Hematopoietic multipotent progenitor cell treated with erythropoietin and hydrocortisone succinate and interleukin-3 and kit ligand, for 17 days (in vitro differentiated cells): ENCODE data around the gene AP1B1.
"Not testable (repeated sequence)": the region's sequence is repeated elsewhere in the genome, so short reads cannot be mapped to it uniquely, and the experiment has no call there.

Experiments used
- DNase-seq: peaks from one replicate; pipeline ENCODE4 v3.0.0-alpha.2; 2015; ENCODE audit warnings: low spot score

The AP1B1 gene

DNA sequence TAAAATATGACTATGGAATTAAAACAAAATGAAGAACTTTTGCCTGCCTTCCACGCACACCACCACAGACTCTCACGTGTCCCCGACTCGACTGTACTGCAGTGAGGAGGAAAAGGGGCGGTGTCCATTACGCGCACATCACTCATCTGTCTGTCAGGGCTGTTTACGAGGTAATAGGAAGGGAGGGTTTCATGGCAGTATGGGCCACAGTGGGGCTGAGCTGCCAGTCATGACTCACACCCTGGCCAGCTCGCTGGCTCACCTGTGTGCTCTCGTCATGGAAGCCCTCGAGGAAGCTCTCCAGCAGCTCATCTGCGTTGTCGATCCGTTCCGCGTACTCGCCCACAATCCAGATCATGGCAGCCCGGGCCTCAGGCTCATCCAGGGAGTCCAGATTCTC, 39.4 kb downstream of the AP1B1 start:
- DNase-seq, result no peak

DNA sequence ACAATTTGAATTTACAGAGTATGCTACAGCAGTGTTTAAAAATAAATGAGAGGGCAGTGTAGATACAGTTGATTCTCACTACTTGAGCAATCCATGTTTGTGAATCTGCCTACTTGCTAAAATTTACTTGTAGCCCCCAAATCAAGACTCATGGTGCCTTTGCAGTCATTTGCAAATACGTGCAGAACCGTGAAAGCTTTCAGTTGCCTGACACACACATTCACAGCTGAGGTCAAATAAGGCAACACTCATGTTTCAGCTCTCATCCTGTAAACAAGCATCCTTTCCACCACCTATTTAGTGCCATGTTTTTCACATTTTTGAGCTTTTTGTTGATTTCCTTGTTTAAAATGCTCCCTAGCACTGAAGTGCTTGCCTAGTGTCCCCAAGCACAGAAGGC, 40.3 kb downstream of the AP1B1 start:
- no peak for DNase-seq

DNA sequence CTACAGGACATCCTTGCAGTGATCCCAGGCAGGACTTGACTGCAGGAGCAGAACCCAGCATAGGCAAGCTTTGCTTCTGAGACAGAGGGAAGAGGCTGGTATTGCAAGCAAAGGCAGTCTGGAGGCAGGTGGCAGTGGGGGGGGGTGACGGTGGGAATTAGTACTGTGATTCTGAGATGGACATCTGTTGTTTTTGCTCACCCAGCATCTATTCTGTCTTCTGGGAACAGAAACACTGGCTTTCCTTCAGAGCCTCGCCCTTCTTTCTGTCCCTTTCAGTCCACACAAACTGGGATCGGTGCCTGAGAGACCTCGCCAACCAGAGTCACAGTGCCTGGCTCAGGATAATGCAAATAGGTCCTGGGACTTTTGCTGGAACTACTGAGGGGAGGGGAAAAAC, 41.7 kb downstream of the AP1B1 start:
- no peak for DNase-seq

DNA sequence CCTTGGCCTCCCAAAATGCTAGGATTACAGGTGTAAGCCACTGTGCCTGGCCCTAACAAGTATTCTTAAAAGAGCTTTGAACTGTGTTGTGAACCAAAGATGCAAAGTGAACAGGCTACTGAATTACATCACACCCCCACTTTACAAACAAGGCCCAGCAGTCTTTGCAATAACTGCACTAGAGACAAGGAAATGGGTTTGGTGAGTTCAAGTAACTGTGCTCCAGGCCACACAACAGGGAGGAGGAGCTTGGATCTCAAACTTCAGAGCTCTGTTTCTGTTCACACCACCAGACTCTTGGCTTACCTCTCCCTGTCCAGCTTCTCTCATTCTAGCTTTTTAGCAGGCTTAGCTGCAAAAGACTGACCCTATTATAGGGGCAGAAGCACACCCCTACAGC, 42.4 kb downstream of the AP1B1 start:
- no peak for DNase-seq

DNA sequence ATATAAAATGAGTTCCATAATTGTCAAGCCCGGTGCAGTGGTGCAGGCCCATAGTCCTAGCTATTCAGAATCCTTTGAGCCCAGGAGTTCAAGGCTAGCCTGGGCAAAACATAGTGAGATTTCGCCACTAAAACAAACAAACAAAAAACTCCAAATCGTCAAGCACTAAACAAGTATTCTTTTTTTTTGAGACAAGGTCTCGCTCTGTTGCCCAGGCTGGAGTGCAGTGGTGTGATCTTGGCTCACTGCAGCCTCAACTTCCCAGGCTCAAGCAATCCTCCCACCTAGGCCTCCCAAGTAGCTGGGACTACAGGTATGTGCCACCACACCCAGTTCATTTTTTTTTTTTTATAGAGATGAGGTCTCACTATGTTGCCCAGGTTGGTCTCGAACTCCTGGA, 43.5 kb downstream of the AP1B1 start:
- not testable (repeated sequence) for DNase-seq

DNA sequence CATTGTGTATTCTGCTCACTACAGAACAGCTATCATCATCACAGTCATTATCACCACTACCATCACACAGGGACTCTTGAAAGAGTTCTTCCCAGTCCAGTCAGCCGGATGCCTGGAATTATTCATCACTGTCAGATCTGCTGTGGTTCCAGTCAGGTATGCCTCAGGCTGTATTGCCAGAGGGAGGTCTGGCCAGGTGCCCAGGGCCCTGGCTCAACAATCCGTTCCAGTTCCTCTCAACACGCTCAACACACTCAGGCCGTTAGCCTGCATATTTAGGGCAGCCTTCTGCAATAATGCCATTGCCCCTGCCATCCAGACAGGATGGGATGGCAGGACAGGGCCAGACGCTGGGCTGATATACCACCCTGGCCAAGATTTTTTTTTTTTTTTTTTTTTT, 44.2 kb downstream of the AP1B1 start:
- no peak for DNase-seq

DNA sequence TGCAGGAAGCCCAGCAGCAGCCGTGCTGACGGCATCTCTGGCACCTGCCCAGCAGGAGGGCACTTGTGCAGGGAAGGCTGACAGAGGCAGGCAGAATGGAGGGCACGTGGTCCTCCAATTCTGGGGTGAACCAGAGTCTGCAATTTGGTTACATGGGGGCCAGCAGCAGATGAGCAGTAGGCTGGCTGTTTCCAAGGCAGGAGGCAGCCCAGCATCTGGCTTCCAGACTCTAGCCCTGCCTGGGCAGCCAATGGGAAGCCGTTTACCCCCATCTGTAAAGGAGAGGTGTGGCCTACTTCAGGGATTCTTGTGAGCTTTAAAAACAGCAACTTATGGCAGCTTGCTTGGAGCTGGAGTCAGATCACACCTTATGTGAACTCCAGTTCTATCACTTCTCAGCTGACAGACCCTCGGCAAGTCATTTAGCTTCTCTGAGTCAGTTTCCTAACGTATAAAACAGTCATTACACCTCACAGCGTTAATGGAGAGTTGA, 45.0 kb downstream of the AP1B1 start:
- DNase-seq, result no peak

DNA sequence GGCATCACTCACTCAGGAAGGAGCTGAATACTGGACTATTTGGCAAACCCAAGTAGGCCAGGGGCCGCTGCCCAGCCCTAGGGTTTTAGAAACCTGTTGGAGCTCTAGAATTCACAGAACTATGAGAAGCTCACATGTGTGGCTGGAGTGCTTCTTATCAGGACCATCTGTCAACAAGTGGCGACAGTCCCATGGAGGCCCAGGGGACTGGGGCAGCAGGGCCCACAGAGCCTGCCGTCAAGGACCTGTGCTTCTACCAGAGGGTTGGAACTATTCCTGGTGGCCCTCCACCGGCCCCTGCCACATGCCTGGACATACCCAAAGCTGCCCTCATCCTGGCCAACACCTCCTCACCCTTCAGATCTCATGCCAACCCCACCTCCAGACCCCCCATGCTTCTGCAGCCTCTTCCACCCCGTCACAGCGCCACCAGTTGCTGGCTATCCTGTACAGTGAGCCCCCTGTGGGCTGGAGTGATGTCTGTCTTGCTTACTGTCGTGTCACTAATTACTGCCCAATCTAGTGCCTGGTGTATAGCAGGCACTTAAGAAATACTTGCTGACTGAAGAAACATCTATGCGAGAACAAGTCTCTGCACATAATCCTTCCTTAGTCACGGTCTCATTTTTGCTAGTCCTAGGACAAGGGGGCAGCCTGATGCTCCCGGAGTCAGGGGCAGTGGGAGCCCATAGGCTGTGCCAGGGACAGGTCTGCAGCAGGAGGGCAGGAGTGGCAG, 45.6 kb downstream of the AP1B1 start:
- no peak for DNase-seq

DNA sequence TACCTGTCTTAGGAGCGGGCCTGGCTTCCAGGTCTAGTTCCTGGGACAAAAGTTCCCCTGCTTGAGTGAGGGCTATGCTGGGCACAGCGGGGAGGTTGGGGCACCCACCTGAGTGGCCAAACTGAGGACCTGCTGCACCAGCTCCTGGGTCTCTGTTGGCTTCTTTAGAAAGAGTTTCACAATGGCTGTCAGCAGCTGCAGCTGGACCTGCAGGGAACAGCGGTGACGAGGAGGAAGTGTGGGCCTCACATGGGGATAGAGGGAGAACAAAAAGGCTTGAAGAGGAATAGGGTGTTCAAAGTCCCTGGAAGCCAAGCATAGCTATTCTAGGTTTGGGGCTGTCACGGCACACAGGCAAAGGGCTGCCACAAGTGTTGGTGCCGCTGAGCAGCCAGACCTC, 46.2 kb downstream of the AP1B1 start:
- no peak for DNase-seq

DNA sequence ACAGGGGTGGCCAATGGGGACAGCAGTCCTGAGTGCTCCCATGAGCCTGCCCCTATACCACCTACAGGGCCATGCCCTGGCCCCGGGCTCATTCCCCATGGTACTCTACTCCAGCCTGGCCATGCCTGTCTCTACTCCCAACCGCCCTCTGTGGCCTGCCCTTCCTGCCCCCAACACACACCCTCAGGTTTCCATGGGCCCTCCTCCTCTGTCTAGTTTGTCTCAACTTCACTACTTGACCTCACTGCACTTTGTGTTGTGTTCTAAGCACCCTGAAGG, 46.6 kb downstream of the AP1B1 start:
- DNase-seq, result no peak

DNA sequence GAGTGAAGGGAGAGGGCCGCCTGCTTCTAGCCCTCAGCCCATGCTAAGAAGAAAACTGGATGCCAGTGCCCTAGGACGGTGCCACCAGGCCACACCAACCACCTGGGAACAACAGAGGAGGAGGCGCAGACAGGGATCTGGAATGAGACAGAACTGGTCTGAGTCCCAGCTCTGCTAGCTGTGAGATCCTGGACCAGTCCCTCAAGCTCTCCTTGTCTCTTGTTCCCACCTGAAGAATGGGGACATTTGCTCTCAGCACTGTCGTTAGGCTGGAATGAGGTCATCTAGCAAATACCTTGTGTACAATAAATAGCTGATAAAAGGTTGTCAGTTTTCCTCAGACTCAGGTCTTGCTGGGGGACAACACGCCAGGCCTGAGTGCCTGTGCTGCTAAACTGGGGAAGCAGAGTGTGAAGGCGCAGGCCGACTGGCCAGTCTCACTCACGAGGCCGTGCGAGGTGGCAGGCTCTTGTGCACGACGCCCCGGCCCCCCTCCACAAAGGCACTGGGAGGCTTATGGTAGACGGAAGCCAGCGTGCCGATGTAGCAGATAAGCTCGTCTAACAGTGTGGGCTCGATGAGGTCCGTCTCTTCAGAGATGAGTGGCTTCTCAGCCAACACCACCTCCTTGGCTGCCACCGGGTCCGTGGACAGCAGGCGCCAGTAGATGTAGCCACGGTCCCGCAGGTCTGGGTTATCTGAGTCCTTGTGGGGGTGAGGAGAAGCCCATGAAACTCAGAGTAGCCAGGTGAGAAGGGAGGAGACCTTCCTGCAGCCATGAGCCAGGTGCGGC, 47.1 kb downstream of the AP1B1 start:
- no peak for DNase-seq

DNA sequence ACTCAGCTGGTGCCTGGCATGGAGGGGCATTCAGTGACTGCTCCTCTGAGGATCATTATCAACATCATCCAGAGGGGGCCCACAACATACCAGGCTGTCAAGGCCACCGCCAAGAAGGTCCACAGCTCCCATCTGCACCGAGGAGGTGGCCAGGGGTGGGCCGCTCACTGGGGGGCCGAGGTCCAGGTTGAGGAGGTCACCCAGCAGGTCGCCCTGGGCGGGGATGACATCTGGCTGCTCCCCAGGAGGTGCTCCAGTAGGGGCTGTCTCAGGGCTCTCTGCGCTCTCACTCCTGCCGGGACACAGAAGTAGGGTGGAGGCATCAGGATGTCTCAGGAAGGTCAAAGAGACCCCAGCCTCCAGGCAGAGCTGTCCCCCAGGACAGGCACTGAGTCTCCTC, 47.8 kb downstream of the AP1B1 start:
- DNase-seq, result no peak

DNA sequence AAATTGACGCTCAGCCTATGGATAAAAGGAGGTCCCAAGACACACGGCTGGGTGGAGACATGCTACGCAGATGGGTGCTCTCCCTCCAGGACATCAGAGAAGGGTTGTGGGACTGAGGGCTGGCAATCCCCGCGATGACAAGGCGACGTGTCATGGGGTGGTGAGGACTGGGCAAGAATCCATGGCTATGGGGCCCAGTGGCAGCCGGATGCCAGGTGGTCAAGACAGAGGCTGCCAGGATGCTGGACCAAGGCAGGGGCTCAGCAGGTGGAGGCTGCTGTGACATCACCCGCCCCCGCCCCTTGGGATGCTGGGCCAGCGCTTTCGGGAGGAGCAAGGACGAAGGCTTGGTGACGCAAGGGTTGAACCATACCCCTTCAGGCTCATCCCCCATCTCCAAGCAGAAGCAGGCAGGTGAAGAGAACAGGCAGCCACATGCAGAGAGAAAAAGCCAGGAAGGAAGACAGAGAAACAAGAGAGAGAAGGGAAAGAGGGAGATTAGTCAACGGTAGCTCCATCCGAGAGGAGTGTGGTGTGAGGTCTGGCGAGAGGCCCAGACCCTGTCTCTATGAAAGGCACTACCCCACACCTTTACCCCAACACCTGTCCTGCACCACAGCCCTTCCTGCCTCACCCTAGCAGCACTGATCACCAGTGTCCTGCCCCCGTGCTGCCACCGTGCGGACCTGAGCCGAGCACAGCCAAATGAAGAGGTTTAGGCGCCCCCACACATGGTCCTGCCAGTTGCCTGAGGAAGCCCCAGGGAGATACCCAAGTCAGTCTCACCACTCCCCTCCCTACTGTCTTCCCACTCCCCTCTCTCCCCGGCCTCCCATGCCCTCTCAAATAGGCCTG, 48.8 kb downstream of the AP1B1 start:
- no peak for DNase-seq

DNA sequence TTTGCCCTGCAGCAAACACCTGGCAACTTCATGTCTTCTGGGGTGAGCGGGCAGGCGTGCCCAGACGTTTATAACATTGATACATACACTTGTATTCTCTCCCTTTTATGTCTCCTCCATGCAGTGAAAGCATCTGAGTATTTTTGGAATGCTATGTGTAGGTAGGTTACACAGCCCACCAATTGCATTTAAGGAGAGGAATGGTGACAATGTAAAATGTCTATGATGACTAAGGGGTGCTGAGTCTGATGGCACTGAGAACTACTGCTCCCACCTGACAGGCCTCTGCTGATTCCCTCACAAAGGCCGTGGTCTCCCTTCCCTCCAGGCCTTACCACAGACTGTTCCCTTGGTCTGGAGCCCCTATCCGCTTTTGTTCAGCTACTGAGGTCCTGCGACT, 50.0 kb downstream of the AP1B1 start:
- no peak for DNase-seq

DNA sequence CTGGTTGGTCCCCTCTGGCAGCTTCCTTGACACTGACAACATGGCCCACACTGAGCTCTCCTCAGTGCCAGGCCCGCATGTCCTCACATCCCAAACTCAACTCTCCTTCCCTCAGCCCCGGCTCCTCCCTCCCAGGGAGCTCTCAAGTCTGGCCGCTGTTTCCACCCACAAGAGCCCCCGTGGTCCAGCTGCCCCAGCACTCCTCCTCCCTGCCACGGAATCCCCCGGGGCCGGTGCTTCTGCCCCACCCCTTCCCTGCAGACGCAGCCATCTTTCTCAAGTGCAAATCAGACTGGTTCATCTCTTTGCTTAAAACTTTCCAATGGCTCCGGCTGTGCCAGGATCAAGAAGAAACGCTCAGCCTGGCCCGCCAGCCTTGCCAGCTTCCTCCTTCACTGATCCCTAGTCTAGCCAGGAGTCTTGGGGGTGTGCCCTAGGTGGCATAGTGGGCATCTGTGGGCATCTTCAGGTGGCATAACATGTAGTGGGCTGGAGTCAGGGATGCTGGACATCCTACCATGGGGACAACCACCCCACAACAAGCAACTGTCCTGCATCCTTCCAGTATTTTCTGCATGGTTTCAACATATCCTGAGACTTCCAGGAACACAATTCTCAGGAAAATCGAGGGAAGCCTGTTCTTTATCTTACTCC, 50.6 kb downstream of the AP1B1 start:
- DNase-seq, result no peak

DNA sequence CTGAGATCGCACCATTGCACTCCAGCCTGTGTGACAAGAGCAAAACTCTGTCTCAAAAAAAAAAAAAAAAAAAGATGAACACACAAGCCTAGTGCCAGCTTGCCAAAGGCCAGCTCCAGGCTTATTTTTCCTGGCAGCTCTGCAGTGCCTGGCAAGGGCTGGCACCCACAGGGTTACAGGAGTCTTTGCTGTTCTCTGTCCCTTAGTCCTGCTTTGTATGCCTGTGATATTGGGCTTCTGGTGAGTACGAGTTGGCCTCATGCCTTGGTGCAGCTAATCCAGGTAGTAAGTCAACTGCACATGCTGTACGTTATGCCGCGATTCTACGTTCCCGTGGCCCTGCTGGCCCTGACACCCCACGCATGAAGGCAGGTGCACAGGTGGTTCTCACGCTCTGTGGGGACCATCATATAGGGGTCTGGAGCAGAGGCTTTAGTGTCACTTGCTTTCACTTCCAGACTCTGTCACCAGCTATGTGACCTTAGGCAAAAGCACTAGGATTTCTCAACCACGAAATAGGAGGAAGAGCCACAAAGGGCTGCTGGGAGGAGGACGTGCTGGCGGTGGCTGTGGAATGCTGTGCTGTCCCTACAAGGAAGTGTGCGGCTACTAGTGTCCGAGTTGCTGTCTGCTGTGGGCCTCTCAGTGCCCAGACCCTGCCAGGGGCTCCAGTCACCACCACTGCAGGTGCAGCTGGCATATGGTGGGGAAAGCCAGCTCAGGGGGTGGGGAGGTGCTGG, 51.4 kb downstream of the AP1B1 start:
- DNase-seq, result no peak

DNA sequence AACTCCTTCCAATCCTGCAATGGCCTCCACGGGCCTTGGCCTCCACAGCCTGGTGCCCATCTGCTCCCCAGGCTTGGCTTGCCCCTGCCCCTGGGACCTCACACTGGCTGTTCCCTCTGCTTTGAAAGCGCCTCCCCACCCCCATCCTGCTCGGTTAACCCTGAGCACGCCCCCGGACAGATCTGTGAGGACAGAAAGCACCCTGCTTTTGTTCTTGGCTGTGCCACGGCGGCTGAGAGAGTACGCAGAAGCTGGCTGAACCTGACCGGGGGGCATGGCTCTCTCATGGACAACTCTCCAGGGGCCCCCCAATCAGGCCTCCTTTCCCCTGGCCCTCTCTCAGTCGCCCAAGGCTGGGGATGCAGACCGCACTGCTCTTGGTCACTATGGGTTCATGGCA, 52.7 kb downstream of the AP1B1 start:
- DNase-seq, result no peak

DNA sequence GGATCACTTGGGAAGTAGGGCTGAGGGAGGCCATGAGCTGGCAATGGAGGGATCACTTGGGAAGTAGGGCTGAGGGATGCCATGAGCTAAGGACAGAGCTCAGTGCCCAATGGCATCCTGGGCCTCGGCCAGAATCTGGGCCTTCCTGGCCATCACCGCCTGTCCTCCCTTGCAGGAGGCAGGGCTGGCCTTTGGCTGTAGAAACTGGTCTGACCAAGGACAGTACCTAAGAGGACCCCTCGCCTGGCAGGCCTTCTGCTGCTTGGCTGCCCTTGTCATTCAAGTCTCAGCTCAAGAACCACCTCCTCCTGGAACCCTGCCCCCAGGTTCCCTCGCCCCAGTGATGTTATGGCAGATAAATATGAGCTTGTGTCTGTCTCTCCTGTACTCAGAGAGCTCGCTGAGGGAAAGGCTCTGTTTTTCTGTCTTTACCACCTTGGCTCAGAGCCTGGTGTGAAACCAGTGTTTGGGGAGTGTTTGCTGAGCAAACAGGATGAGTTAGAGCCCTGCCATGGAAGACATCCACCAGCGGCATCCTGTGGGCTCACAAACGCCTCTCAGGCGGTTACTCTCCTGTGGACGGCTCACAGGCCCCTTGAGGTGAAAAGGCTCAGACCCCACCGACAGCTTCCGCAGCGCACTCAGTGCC, 53.5 kb downstream of the AP1B1 start:
- no peak for DNase-seq

DNA sequence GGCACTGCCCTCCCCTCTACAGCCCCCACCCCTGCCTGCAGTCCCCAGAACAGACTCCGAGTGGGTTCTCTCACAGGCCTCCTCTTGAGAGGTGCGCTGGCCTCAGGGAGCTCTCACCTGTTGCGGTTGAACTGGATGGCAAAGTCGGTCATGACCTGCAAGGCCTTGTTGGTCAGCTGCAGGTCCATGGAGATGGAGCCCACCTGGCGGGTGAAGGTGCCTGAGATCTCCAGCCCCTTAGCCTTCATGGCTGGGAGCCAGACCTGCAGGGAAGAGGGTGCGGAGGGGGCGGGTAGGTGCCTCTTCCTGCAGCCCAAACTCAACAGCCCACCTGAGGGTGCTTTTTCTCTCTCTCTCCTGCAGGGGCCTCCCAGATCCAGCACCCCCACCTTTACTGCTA, 54.2 kb downstream of the AP1B1 start:
- DNase-seq, result no peak

DNA sequence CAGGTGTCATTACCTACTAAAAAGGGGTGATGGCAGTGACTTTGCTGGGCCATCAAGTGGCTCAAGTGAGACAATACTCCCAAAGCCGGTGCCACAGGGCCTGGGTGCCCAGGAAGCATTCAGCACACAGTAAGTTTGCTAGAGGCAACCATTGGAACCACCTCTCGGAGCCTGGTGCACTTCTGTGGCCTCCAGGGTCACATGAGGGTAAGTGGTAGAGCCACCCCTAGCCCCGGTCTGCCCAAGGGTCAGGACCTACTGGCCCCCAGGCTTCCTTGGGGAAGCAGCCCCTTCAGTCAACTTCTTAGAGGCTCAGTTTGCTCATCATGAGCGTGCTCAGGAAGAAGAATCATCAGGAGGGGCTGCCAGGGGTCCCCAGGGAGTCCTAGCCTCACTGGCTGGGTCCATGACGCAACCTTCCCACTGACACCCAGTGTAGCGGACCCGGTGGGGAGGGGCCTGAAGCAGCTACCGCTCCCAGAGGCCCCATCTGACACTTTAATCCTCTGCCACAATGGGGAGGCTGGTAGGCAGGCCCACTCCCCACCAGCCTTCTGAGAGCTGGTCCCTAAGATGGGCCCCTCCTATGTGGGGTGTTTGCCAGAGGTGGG, 55.4 kb downstream of the AP1B1 start:
- DNase-seq, result no peak
